ENCODE measurements around the gene OR51T1. TPM values are rescaled to one million over a fixed set of nuclear protein-coding genes. Genes with fewer than 3 reads are reported as not detected.

Gene OR51T1
- polyA plus RNA-seq, 1 of the 3 experiments (the other 2 are of a cell fraction): not detected

GRCh38 chr11:4887591-4887990 is 5.9 kb downstream of the OR51T1 start:
- Histone ChIP-seq H3F3A (replicated peaks; ENCODE audit: insufficient read depth) (peaks cover 11% of the 10 kb centered on the region), H3K9ac (no peak overlapping the region), H3K79me2 (ENCODE audit: insufficient read depth) (no peaks in the 10 kb centered on the region), H3K27me3 (ENCODE audit: insufficient read depth) (no peaks in the 10 kb centered on the region), H4K20me1 (ENCODE audit: insufficient read depth) (no peaks in the 10 kb centered on the region), H3K4me3 (ENCODE audit: low read depth in 2 of 2, low read length in 1 of 2) (no peak overlapping the region), H2AFZ (ENCODE audit: low read depth) (no peak overlapping the region), H3K27ac (ENCODE audit: low read depth in 2 of 2, low read length in 1 of 2) (no peak overlapping the region), H3K9me2 (no peaks in the 10 kb centered on the region), H3K9me3 (no peaks in the 10 kb centered on the region), H3K4me2 (no peak overlapping the region), H3K36me3 (replicated peaks in 1 of 2; ENCODE audit: control insufficient read depth in 1 of 2, insufficient read depth in 2 of 2, low read length in 1 of 2) (no peaks in the 10 kb centered on the region), H3K4me1 (ENCODE audit: control insufficient read depth in 1 of 2, insufficient read depth in 2 of 2, low read depth in 1 of 2, low read length in 1 of 2) (no peaks in the 10 kb centered on the region)
- DNase-seq: no peak
- ChIA-PET POLR2A (no interaction called here), CTCF (no interaction called here)
- 0% methylated on average over 1 of the region's 1 CpG for WGBS (ENCODE audit: low lambda C conversion rate)
- no peak for TF ChIP-seq RXRA (IDR thresholded peaks at IDR 0.05; ENCODE audit: borderline replicate concordance, low read depth)

GRCh38 chr11:4890279-4890678 is 8.6 kb downstream of the OR51T1 start:
- no peaks in the 10 kb centered on the region for H3K9me2 ChIP-seq
- H3K9me3 ChIP-seq: no peaks in the 10 kb centered on the region
- H3K4me2 ChIP-seq: no peak overlapping the region
- peaks cover 13% of the 10 kb centered on the region for H3F3A ChIP-seq (replicated peaks; ENCODE audit: insufficient read depth)
- no peak for TF ChIP-seq GATA2 (CRISPR knock-in tag; IDR thresholded peaks at IDR 0.05)
- TF ChIP-seq MXI1 (IDR thresholded peaks at IDR 0.05; ENCODE audit: low read depth, low read length): no peak
- H3K4me3 ChIP-seq (ENCODE audit: low read depth in 2 of 2, low read length in 1 of 2): no peak overlapping the region
- no peak overlapping the region for H2AFZ ChIP-seq (ENCODE audit: low read depth)
- H3K27ac ChIP-seq (ENCODE audit: low read depth in 2 of 2, low read length in 1 of 2): no peak overlapping the region
- no peaks in the 10 kb centered on the region for H3K27me3 ChIP-seq (ENCODE audit: insufficient read depth)
- H4K20me1 ChIP-seq (ENCODE audit: insufficient read depth): no peaks in the 10 kb centered on the region
- ChIA-PET CTCF (no interaction called here), POLR2A (no interaction called here)
- no peaks in the 10 kb centered on the region for H3K36me3 ChIP-seq (replicated peaks in 1 of 2; ENCODE audit: control insufficient read depth in 1 of 2, insufficient read depth in 2 of 2, low read length in 1 of 2)
- no peaks in the 10 kb centered on the region for H3K4me1 ChIP-seq (ENCODE audit: control insufficient read depth in 1 of 2, insufficient read depth in 2 of 2, low read depth in 1 of 2, low read length in 1 of 2)
- WGBS (ENCODE audit: low lambda C conversion rate): 3% methylated on average over 2 of the region's 2 CpGs
- H3K79me2 ChIP-seq (ENCODE audit: insufficient read depth): no peaks in the 10 kb centered on the region
- no peak overlapping the region for H3K9ac ChIP-seq
- no peak for DNase-seq

GRCh38 chr11:4891996-4892640 is 10.4 kb downstream of the OR51T1 start:
- Histone ChIP-seq H3K9me2 (no peaks in the 10 kb centered on the region), H2AFZ (ENCODE audit: low read depth) (no peak overlapping the region), H3K27ac (ENCODE audit: low read depth in 2 of 2, low read length in 1 of 2) (no peak overlapping the region), H3F3A (replicated peaks; ENCODE audit: insufficient read depth) (peaks cover 13% of the 10 kb centered on the region), H3K36me3 (replicated peaks in 1 of 2; ENCODE audit: control insufficient read depth in 1 of 2, insufficient read depth in 2 of 2, low read length in 1 of 2) (no peaks in the 10 kb centered on the region), H3K27me3 (ENCODE audit: insufficient read depth) (peaks cover 2% of the 10 kb centered on the region; the same call in 1 of the 2 replicates), H3K9ac (no peak overlapping the region), H3K4me1 (ENCODE audit: control insufficient read depth in 1 of 2, insufficient read depth in 2 of 2, low read depth in 1 of 2, low read length in 1 of 2) (no peaks in the 10 kb centered on the region), H3K9me3 (no peaks in the 10 kb centered on the region), H3K79me2 (ENCODE audit: insufficient read depth) (no peaks in the 10 kb centered on the region), H3K4me3 (ENCODE audit: low read depth in 2 of 2, low read length in 1 of 2) (no peak overlapping the region), H3K4me2 (no peak overlapping the region), H4K20me1 (ENCODE audit: insufficient read depth) (no peaks in the 10 kb centered on the region)
- peak; percentile 46 for TF ChIP-seq JUND (IDR thresholded peaks at IDR 0.05)
- TF ChIP-seq FOSL2 (IDR thresholded peaks at IDR 0.05; ENCODE audit: borderline replicate concordance, low read depth): peak; percentile 38; the same call in 1 of the 2 replicates
- no peak for TF ChIP-seq TAF1 (IDR thresholded peaks at IDR 0.05; ENCODE audit: borderline replicate concordance, low read depth, low read length)
- peak; percentile 38 for TF ChIP-seq CTCF (IDR thresholded peaks at IDR 0.05)
- TF ChIP-seq NFIC (IDR thresholded peaks at IDR 0.05; ENCODE audit: borderline replicate concordance): peak; percentile 70
- no peak for TF ChIP-seq RCOR1 (IDR thresholded peaks at IDR 0.05; ENCODE audit: low read length)
- no peak for TF ChIP-seq YY1 (IDR thresholded peaks at IDR 0.05; ENCODE audit: low read depth)
- no peak for TF ChIP-seq PBX3 (IDR thresholded peaks at IDR 0.05)
- TF ChIP-seq TCF12 (IDR thresholded peaks at IDR 0.05): 0 out of 2 replicates have a peak, but pooled peaks have one; percentile 29
- TF ChIP-seq EP300 (IDR thresholded peaks at IDR 0.05; ENCODE audit: borderline replicate concordance in 1 of 2, low read depth in 1 of 2, low read length in 1 of 2): 0 out of 4 replicates have a peak, but pooled peaks of 1 of the 2 experiments have one; percentile 14
- TF ChIP-seq IRF3 (IDR thresholded peaks at IDR 0.05; ENCODE audit: low read depth, low read length): no peak
- 0% methylated on average over 1 of the region's 1 CpG for WGBS (ENCODE audit: low lambda C conversion rate)
- CTCF ChIA-PET: no interaction called here
- no peak for DNase-seq
- POLR2A ChIA-PET: no interaction called here
